ENCODE results near the gene SEMA4B. TPM values are rescaled to one million over a fixed set of nuclear protein-coding genes. Genes with fewer than 3 reads are reported as not detected.
A peak's percentile ranks its signal among the peaks of the same experiment; 100 is the strongest.

SEMA4B gene
- total and polyA plus RNA-seq, 11 donors, result 13.8 to 105 (median 21.0) TPM

- H3K36me3 ChIP-seq, result peaks cover 0 to 7% (median 0%) of the 10 kb centered on the region in 9 donors
- ATAC-seq, result peak in 3 of 4 donors; percentile 23 to 62 (median 32)
- H3K9me3 ChIP-seq, result no peaks in the 10 kb centered on the region
- no peak overlapping the region for H3K4me3 ChIP-seq
- peaks cover 3 to 67% (median 32%) of the 10 kb centered on the region in 12 donors for H3K4me1 ChIP-seq
- TF ChIP-seq POLR2A (IDR thresholded peaks at IDR 0.05) (no peak), CTCF (IDR thresholded peaks at IDR 0.05) (no peak)
- no peaks in the 10 kb centered on the region for H3K27me3 ChIP-seq
- intact Hi-C loops (cut with DNase I), result no loop called here
- peak in 2 of 5 donors; percentile 33 to 37 for DNase-seq
- peak overlapping the region in 8 of 12 donors; percentile 8 to 61 (median 31) for H3K27ac ChIP-seq
- 37 to 54% (median 46%) methylated on average over 5 of the region's 5 CpGs for WGBS, 4 donors
These were observed 4.8 kb downstream of the SEMA4B start for GRCh38 chr15:90205886-90206285.

GRCh38 chr15:90207252-90207651 lies 6.1 kb downstream of the SEMA4B start:
- intact Hi-C loops (cut with DNase I), result no loop called here
- peaks cover 0 to 70% (median 36%) of the 10 kb centered on the region in 12 donors for H3K4me1 ChIP-seq
- no peak overlapping the region for H3K4me3 ChIP-seq
- ATAC-seq, result no peak
- DNase-seq, result no peak
- no peak overlapping the region for H3K27ac ChIP-seq
- TF ChIP-seq POLR2A (IDR thresholded peaks at IDR 0.05) (no peak), CTCF (IDR thresholded peaks at IDR 0.05) (no peak)
- no peaks in the 10 kb centered on the region for H3K9me3 ChIP-seq
- peaks cover 0 to 7% (median 0%) of the 10 kb centered on the region in 9 donors for H3K36me3 ChIP-seq
- WGBS, 4 donors, result 89 to 94% (median 93%) methylated on average over 6 of the region's 6 CpGs
- no peaks in the 10 kb centered on the region for H3K27me3 ChIP-seq

- no peaks in the 10 kb centered on the region for H3K9me3 ChIP-seq
- DNase-seq (no peak), ATAC-seq (no peak)
- no peak overlapping the region for H3K4me3 ChIP-seq
- no peaks in the 10 kb centered on the region for H3K27me3 ChIP-seq
- H3K4me1 ChIP-seq, result peaks cover 0 to 69% (median 35%) of the 10 kb centered on the region in 12 donors
- TF ChIP-seq POLR2A (IDR thresholded peaks at IDR 0.05) (no peak), CTCF (IDR thresholded peaks at IDR 0.05) (no peak)
- intact Hi-C loops (cut with DNase I), result no loop called here
- no peak overlapping the region for H3K27ac ChIP-seq
- peaks cover 0 to 7% (median 0%) of the 10 kb centered on the region in 9 donors for H3K36me3 ChIP-seq
- WGBS, 4 donors, result 90 to 94% (median 93%) methylated on average over 6 of the region's 6 CpGs
These were observed 7.2 kb downstream of the SEMA4B start for GRCh38 chr15:90208356-90208755.

GRCh38 chr15:90209591-90209990 lies 8.5 kb downstream of the SEMA4B start:
- Histone ChIP-seq H3K4me3 (no peak overlapping the region), H3K9me3 (no peaks in the 10 kb centered on the region), H3K36me3 (peaks cover 0 to 7% (median 0%) of the 10 kb centered on the region in 9 donors), H3K27me3 (no peaks in the 10 kb centered on the region), H3K4me1 (peaks cover 0 to 74% (median 36%) of the 10 kb centered on the region in 12 donors), H3K27ac (peak overlapping the region in 1 of 12 donors; percentile 65)
- ATAC-seq (no peak), DNase-seq (no peak)
- TF ChIP-seq CTCF (IDR thresholded peaks at IDR 0.05) (no peak), POLR2A (IDR thresholded peaks at IDR 0.05) (no peak)
- intact Hi-C loops (cut with DNase I), result no loop called here
- WGBS, 4 donors, result 61 to 75% (median 68%) methylated on average over 9 of the region's 9 CpGs
